Measurements from ENCODE around the gene AZIN2. TPM values are rescaled to one million over a fixed set of nuclear protein-coding genes. Genes with fewer than 3 reads are reported as not detected.
"Not testable (repeated sequence)": the region's sequence is repeated elsewhere in the genome, so short reads cannot be mapped to it uniquely, and the experiment has no call there.

The AZIN2 gene
- total RNA-seq, 1 donor from 2014 or later: 10.4 TPM

- no peak overlapping the region for H3K4me3 Mint-ChIP-seq (ENCODE audit: unreplicated experiment)
- peaks cover 22% of the 10 kb centered on the region for H3K4me1 Mint-ChIP-seq (ENCODE audit: unreplicated experiment)
- DNase-seq (ENCODE audit: extremely low spot score, unreplicated experiment): no peak
- no peaks in the 10 kb centered on the region for H3K27me3 Mint-ChIP-seq (ENCODE audit: unreplicated experiment)
- H3K9me3 Mint-ChIP-seq (ENCODE audit: unreplicated experiment): no peaks in the 10 kb centered on the region
- no peak overlapping the region for H3K27ac Mint-ChIP-seq (ENCODE audit: unreplicated experiment)
- no peak for TF ChIP-seq CTCF (IDR thresholded peaks at IDR 0.05)
- H3K36me3 Mint-ChIP-seq (ENCODE audit: unreplicated experiment): no peaks in the 10 kb centered on the region
Measured at GRCh38 chr1:33056426-33056825, 24.5 kb upstream of the AZIN2 start.

- TF ChIP-seq CTCF (IDR thresholded peaks at IDR 0.05): no peak
- peaks cover 25% of the 10 kb centered on the region for H3K4me1 Mint-ChIP-seq (ENCODE audit: unreplicated experiment)
- DNase-seq (ENCODE audit: extremely low spot score, unreplicated experiment): no peak
- H3K27me3 Mint-ChIP-seq (ENCODE audit: unreplicated experiment): no peaks in the 10 kb centered on the region
- no peaks in the 10 kb centered on the region for H3K9me3 Mint-ChIP-seq (ENCODE audit: unreplicated experiment)
- no peak overlapping the region for H3K4me3 Mint-ChIP-seq (ENCODE audit: unreplicated experiment)
- H3K36me3 Mint-ChIP-seq (ENCODE audit: unreplicated experiment): no peaks in the 10 kb centered on the region
- no peak overlapping the region for H3K27ac Mint-ChIP-seq (ENCODE audit: unreplicated experiment)
Measured at GRCh38 chr1:33057095-33057494, 23.9 kb upstream of the AZIN2 start.

- Mint-ChIP-seq H3K36me3 (ENCODE audit: unreplicated experiment) (peaks cover 3% of the 10 kb centered on the region), H3K9me3 (ENCODE audit: unreplicated experiment) (peaks cover 18% of the 10 kb centered on the region), H3K4me1 (ENCODE audit: unreplicated experiment) (peaks cover 23% of the 10 kb centered on the region), H3K27me3 (ENCODE audit: unreplicated experiment) (no peaks in the 10 kb centered on the region), H3K4me3 (ENCODE audit: unreplicated experiment) (no peak overlapping the region), H3K27ac (ENCODE audit: unreplicated experiment) (peak overlapping the region; percentile 84)
- peak; percentile 92 for DNase-seq (ENCODE audit: extremely low spot score, unreplicated experiment)
- TF ChIP-seq CTCF (IDR thresholded peaks at IDR 0.05): no peak
Measured at GRCh38 chr1:33060579-33061083, 20.3 kb upstream of the AZIN2 start.

- DNase-seq (ENCODE audit: extremely low spot score, unreplicated experiment): no peak
- no peak for TF ChIP-seq CTCF (IDR thresholded peaks at IDR 0.05)
- H3K36me3 Mint-ChIP-seq (ENCODE audit: unreplicated experiment): peaks cover 3% of the 10 kb centered on the region
- no peaks in the 10 kb centered on the region for H3K27me3 Mint-ChIP-seq (ENCODE audit: unreplicated experiment)
- no peak overlapping the region for H3K4me3 Mint-ChIP-seq (ENCODE audit: unreplicated experiment)
- peaks cover 29% of the 10 kb centered on the region for H3K9me3 Mint-ChIP-seq (ENCODE audit: unreplicated experiment)
- peaks cover 23% of the 10 kb centered on the region for H3K4me1 Mint-ChIP-seq (ENCODE audit: unreplicated experiment)
- no peak overlapping the region for H3K27ac Mint-ChIP-seq (ENCODE audit: unreplicated experiment)
Measured at GRCh38 chr1:33061834-33062233, 19.1 kb upstream of the AZIN2 start.

GRCh38 chr1:33064284-33064683 is 16.7 kb upstream of the AZIN2 start:
- H3K36me3 Mint-ChIP-seq (ENCODE audit: unreplicated experiment); H3K27ac Mint-ChIP-seq (ENCODE audit: unreplicated experiment); H3K4me3 Mint-ChIP-seq (ENCODE audit: unreplicated experiment); DNase-seq (ENCODE audit: extremely low spot score, unreplicated experiment); H3K27me3 Mint-ChIP-seq (ENCODE audit: unreplicated experiment): not testable (repeated sequence)
- Mint-ChIP-seq H3K9me3 (ENCODE audit: unreplicated experiment) (peaks cover 37% of the 10 kb centered on the region), H3K4me1 (ENCODE audit: unreplicated experiment) (peaks cover 33% of the 10 kb centered on the region)

GRCh38 chr1:33065301-33065700 is 15.7 kb upstream of the AZIN2 start:
- Mint-ChIP-seq H3K4me3 (ENCODE audit: unreplicated experiment) (no peak overlapping the region), H3K36me3 (ENCODE audit: unreplicated experiment) (peaks cover 3% of the 10 kb centered on the region), H3K4me1 (ENCODE audit: unreplicated experiment) (peaks cover 26% of the 10 kb centered on the region), H3K9me3 (ENCODE audit: unreplicated experiment) (peaks cover 37% of the 10 kb centered on the region), H3K27me3 (ENCODE audit: unreplicated experiment) (peaks cover 5% of the 10 kb centered on the region), H3K27ac (ENCODE audit: unreplicated experiment) (no peak overlapping the region)
- DNase-seq (ENCODE audit: extremely low spot score, unreplicated experiment): no peak
- no peak for TF ChIP-seq CTCF (IDR thresholded peaks at IDR 0.05)

GRCh38 chr1:33066477-33066876 is 14.5 kb upstream of the AZIN2 start:
- DNase-seq (ENCODE audit: extremely low spot score, unreplicated experiment); H3K4me3 Mint-ChIP-seq (ENCODE audit: unreplicated experiment); H3K27me3 Mint-ChIP-seq (ENCODE audit: unreplicated experiment); H3K27ac Mint-ChIP-seq (ENCODE audit: unreplicated experiment); H3K36me3 Mint-ChIP-seq (ENCODE audit: unreplicated experiment): not testable (repeated sequence)
- Mint-ChIP-seq H3K4me1 (ENCODE audit: unreplicated experiment) (peaks cover 14% of the 10 kb centered on the region), H3K9me3 (ENCODE audit: unreplicated experiment) (peaks cover 37% of the 10 kb centered on the region)

- Mint-ChIP-seq H3K4me1 (ENCODE audit: unreplicated experiment) (peaks cover 20% of the 10 kb centered on the region), H3K9me3 (ENCODE audit: unreplicated experiment) (peaks cover 36% of the 10 kb centered on the region)
- not testable (repeated sequence) for H3K36me3 Mint-ChIP-seq (ENCODE audit: unreplicated experiment); DNase-seq (ENCODE audit: extremely low spot score, unreplicated experiment); H3K27ac Mint-ChIP-seq (ENCODE audit: unreplicated experiment); H3K4me3 Mint-ChIP-seq (ENCODE audit: unreplicated experiment); H3K27me3 Mint-ChIP-seq (ENCODE audit: unreplicated experiment)
Measured at GRCh38 chr1:33068108-33068507, 12.8 kb upstream of the AZIN2 start.
